Muscle of arm (tissue), 12 donors: Measurements from ENCODE around the gene OR13C9. TPM values are rescaled to one million over a fixed set of nuclear protein-coding genes. Genes with fewer than 3 reads are reported as not detected.

Experiments
- polyA plus RNA-seq, 12 donors: library from polyadenylated mRNA; unstranded; fragments of 120-200 nt; gene quantifications; one replicate each; pipeline ENCODE4 v1.2.1, GENCODE V29; 2013; ENCODE audit not compliant: insufficient read length in 12 of 12

OR13C9 gene
- polyA plus RNA-seq, 12 donors: not detected

Other genes starting within 250 kb of the OR13C9 start
- not detected for gene OR13F1, start 113.9 kb downstream of the OR13C9 start, polyA plus RNA-seq
- not detected for gene OR13C4, start 91.0 kb downstream of the OR13C9 start, polyA plus RNA-seq
- not detected for gene OR13C3, start 81.3 kb downstream of the OR13C9 start, polyA plus RNA-seq
- gene OR13C8, start 49.0 kb downstream of the OR13C9 start, polyA plus RNA-seq: not detected
- not detected for gene OR13C5, start 18.8 kb downstream of the OR13C9 start, polyA plus RNA-seq
- under 1 TPM in 2 of 12 donors, not detected in 10; 0.19 to 0.20 TPM for gene OR13C2, start 12.6 kb downstream of the OR13C9 start, polyA plus RNA-seq
- gene OR13D1, start 76.3 kb upstream of the OR13C9 start, polyA plus RNA-seq: not detected
- 10 to 100 TPM in 11 of 12 donors, not detected in 1; 34.8 to 81.0 (median 62.3) TPM for gene NIPSNAP3A, start 129.5 kb upstream of the OR13C9 start, polyA plus RNA-seq
- 10 to 100 TPM in 11 of 12 donors, not detected in 1; 11.5 to 39.2 (median 22.6) TPM for gene NIPSNAP3B, start 145.9 kb upstream of the OR13C9 start, polyA plus RNA-seq